NT2/D1 (cell line): Measurements from ENCODE around the gene PDE6D.

Experiments
- SUZ12 ChIP-seq: IDR thresholded peaks from 2 replicates; pipeline ENCODE4 v1.6.1; 2011; ENCODE audit not compliant: insufficient read length, insufficient read depth; ENCODE audit errors: extremely low read depth
- YY1 ChIP-seq: IDR thresholded peaks from 2 replicates; pipeline ENCODE4 v1.6.1; 2011; ENCODE audit not compliant: insufficient read length, insufficient read depth
- ZNF274 ChIP-seq: IDR thresholded peaks from 2 replicates; pipeline ENCODE4 v1.6.1; 2011; ENCODE audit warnings: mild to moderate bottlenecking, low read depth, low read length

DNA sequence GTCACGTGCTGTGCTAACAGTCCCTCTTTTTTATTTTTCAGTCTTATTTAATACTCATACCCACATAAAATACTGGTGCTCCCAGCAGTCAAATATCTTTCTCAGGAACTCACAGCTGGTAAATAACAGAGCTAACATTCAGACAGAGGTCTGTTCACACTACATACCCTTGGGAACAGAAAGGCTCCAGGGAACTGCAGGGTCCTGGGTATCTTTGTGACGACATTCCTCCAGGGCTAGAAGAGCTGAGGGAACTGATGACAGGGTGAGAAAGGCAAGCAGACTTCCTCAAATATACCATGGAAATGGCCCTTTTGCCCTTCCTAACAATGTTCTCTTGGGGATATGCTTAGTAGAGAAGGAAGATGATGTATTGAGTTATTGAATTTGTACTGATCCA is 19.3 kb downstream of the PDE6D start:
- TF ChIP-seq YY1 (no peak), SUZ12 (no peak), ZNF274 (no peak)
